ENCODE measurements around the gene IPO13. TPM values are rescaled to one million over a fixed set of nuclear protein-coding genes. Genes with fewer than 3 reads are reported as not detected.

IPO13 gene
- total and polyA plus RNA-seq, 10 of the 15 experiments (the other 5 are each of a cell fraction or from before 2014, with no cell fraction given): 7.1 to 26.6 (median 15.9) TPM

DNA sequence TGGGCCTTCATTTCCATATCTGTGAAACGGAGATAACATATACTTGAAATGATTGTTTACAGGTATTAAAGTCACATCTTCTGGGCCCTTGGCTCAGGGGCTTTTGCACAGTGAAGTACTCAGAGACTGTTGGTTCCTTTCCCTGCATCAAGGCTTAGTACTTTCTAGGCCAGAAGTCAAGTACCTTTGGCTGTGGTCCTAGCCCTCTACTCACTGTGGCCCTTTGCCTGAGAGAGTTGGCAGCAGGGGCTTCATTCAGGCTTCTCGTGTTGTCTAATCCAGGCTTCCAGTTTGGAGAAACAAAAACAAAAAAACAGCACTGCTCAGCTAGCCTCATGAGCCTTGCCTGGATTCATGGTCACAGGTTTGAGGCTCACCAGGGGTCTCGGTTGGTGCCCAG, 14.9 kb downstream of the IPO13 start:
- FAIRE-seq (no peak), DNase-seq (ENCODE audit: low read depth, low spot score) (no peak), ATAC-seq (no peak)
- Histone ChIP-seq H3K9ac (ENCODE audit: control insufficient read depth, insufficient read depth, low read length) (no peak overlapping the region), H3K79me2 (ENCODE audit: control insufficient read depth, insufficient read depth, low read length) (no peaks in the 10 kb centered on the region), H3K4me3 (no peak overlapping the region), H3K36me3 (ENCODE audit: control insufficient read depth in 2 of 2, insufficient read depth in 2 of 2, low read length in 1 of 2) (peaks cover 0 to 12% of the 10 kb centered on the region in 2 experiments; a peak in 1 of 4 replicates), H3K4me1 (ENCODE audit: control insufficient read depth, insufficient read depth, low read length) (no peaks in the 10 kb centered on the region), H3K27me3 (replicated peaks in 1 of 2; ENCODE audit: control insufficient read depth in 2 of 2, insufficient read depth in 2 of 2, low read length in 1 of 2) (no peaks in the 10 kb centered on the region), H3K27ac (ENCODE audit: control insufficient read depth, insufficient read depth) (no peak overlapping the region), H4K20me1 (ENCODE audit: control insufficient read depth, insufficient read depth) (no peaks in the 10 kb centered on the region), H2AFZ (ENCODE audit: control insufficient read depth, low read depth, low read length) (no peak overlapping the region), H3K9me3 (replicated peaks; ENCODE audit: control insufficient read depth, insufficient read depth, low read length) (no peaks in the 10 kb centered on the region), H3K4me2 (ENCODE audit: control insufficient read depth, insufficient read depth) (no peak overlapping the region)
- ChIA-PET RAD21 (ENCODE audit: unreplicated experiment) (no interaction called here), SMC1A (ENCODE audit: uncharacterized antibody, unreplicated experiment) (no interaction called here), POLR2A (no interaction called here), CTCF (no interaction called here)
- WGBS (ENCODE audit: insufficient coverage, insufficient replicate concordance, low lambda C conversion rate, missing lambda C conversion rate): 81% methylated on average over 3 of the region's 3 CpGs
- TF ChIP-seq ZBED1 (IDR thresholded peaks at IDR 0.05; ENCODE audit: borderline replicate concordance) (no peak), CEBPZ (IDR thresholded peaks at IDR 0.05; ENCODE audit: low read depth, low read length) (no peak), HDGF (IDR thresholded peaks at IDR 0.05) (no peak), ASH2L (IDR thresholded peaks at IDR 0.05; ENCODE audit: borderline replicate concordance, low read depth) (no peak), POLR2AphosphoS2 (IDR thresholded peaks at IDR 0.05; ENCODE audit: low read depth, low read length) (no peak), MTA3 (IDR thresholded peaks at IDR 0.05; ENCODE audit: borderline replicate concordance, low read length) (no peak), SREBF2 (IDR thresholded peaks at IDR 0.05; ENCODE audit: low read length) (no peak), NFXL1 (IDR thresholded peaks at IDR 0.05; ENCODE audit: borderline replicate concordance) (no peak), BRCA1 (IDR thresholded peaks at IDR 0.05; ENCODE audit: low read depth, low read length) (no peak)
- TF ChIP-seq, protein P1, sequence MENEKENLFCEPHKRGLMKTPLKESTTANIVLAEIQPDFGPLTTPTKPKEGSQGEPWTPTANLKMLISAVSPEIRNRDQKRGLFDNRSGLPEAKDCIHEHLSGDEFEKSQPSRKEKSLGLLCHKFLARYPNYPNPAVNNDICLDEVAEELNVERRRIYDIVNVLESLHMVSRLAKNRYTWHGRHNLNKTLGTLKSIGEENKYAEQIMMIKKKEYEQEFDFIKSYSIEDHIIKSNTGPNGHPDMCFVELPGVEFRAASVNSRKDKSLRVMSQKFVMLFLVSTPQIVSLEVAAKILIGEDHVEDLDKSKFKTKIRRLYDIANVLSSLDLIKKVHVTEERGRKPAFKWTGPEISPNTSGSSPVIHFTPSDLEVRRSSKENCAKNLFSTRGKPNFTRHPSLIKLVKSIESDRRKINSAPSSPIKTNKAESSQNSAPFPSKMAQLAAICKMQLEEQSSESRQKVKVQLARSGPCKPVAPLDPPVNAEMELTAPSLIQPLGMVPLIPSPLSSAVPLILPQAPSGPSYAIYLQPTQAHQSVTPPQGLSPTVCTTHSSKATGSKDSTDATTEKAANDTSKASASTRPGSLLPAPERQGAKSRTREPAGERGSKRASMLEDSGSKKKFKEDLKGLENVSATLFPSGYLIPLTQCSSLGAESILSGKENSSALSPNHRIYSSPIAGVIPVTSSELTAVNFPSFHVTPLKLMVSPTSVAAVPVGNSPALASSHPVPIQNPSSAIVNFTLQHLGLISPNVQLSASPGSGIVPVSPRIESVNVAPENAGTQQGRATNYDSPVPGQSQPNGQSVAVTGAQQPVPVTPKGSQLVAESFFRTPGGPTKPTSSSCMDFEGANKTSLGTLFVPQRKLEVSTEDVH (IDR thresholded peaks at IDR 0.05; ENCODE audit: low read depth, partially characterized antibody): no peak
- in situ Hi-C loops (cut with MboI) (no loop called here), intact Hi-C loops (cut with micrococcal nuclease; ENCODE audit: unreplicated experiment) (no loop called here)
- BruUV-seq (replicated peaks): no TSS peak

Measured in GM12878 (cell line).